Activated CD8-positive, alpha-beta memory T cell treated with anti-CD3 and anti-CD28 coated beads, Interleukin-2, amount 50 U/mL, for 24 hours (primary cell): ENCODE measurements around the gene PTPRD.

Experiments
- DNase-seq: peaks from one replicate; pipeline ENCODE4 v3.0.0-alpha.2; 2020; ENCODE audit errors: extremely low read depth

Gene PTPRD

GRCh38 chr9:9605681-9606080 lies 1007.1 kb downstream of the PTPRD start:
- no peak for DNase-seq

GRCh38 chr9:9603345-9603744 lies 1009.5 kb downstream of the PTPRD start:
- no peak for DNase-seq

GRCh38 chr9:9598723-9599122 lies 1014.1 kb downstream of the PTPRD start:
- no peak for DNase-seq

- DNase-seq = no peak
Measured at GRCh38 chr9:9592104-9592503, 1020.7 kb downstream of the PTPRD start.

- DNase-seq = no peak
Measured at GRCh38 chr9:9585920-9586319, 1026.9 kb downstream of the PTPRD start.

GRCh38 chr9:9574080-9574479 lies 1038.7 kb downstream of the PTPRD start:
- no peak for DNase-seq

GRCh38 chr9:9565700-9566099 lies 1047.1 kb downstream of the PTPRD start:
- DNase-seq = no peak

GRCh38 chr9:9563817-9564216 lies 1049.0 kb downstream of the PTPRD start:
- DNase-seq = no peak

- no peak for DNase-seq
Measured at GRCh38 chr9:9560382-9561035, 1052.3 kb downstream of the PTPRD start.

- DNase-seq = no peak
Measured at GRCh38 chr9:9558907-9559306, 1053.9 kb downstream of the PTPRD start.

GRCh38 chr9:9557804-9558334 lies 1054.9 kb downstream of the PTPRD start:
- DNase-seq = no peak

- DNase-seq = no peak
Measured at GRCh38 chr9:9556865-9557803, 1055.7 kb downstream of the PTPRD start.

- DNase-seq = no peak
Measured at GRCh38 chr9:9552665-9553064, 1060.1 kb downstream of the PTPRD start.

- no peak for DNase-seq
Measured at GRCh38 chr9:9538766-9539165, 1074.0 kb downstream of the PTPRD start.

- DNase-seq = no peak
Measured at GRCh38 chr9:9538356-9538755, 1074.4 kb downstream of the PTPRD start.

GRCh38 chr9:9536523-9536922 lies 1076.3 kb downstream of the PTPRD start:
- no peak for DNase-seq

GRCh38 chr9:9523476-9524139 lies 1089.2 kb downstream of the PTPRD start:
- DNase-seq = no peak

GRCh38 chr9:9522406-9522805 lies 1090.4 kb downstream of the PTPRD start:
- no peak for DNase-seq

- DNase-seq = no peak
Measured at GRCh38 chr9:9521033-9521779, 1091.6 kb downstream of the PTPRD start.

- DNase-seq = no peak
Measured at GRCh38 chr9:9504869-9505268, 1107.9 kb downstream of the PTPRD start.

- no peak for DNase-seq
Measured at GRCh38 chr9:9499546-9499945, 1113.3 kb downstream of the PTPRD start.

GRCh38 chr9:9498846-9499245 lies 1114.0 kb downstream of the PTPRD start:
- DNase-seq = no peak
